ENCODE results near the gene MAGI1. TPM values are rescaled to one million over a fixed set of nuclear protein-coding genes. Genes with fewer than 3 reads are reported as not detected.

MAGI1 gene
- total and polyA plus RNA-seq, 2 donors (not counting 1 experiment from before 2014, with no cell fraction given): 0.10 to 0.22 TPM

DNA sequence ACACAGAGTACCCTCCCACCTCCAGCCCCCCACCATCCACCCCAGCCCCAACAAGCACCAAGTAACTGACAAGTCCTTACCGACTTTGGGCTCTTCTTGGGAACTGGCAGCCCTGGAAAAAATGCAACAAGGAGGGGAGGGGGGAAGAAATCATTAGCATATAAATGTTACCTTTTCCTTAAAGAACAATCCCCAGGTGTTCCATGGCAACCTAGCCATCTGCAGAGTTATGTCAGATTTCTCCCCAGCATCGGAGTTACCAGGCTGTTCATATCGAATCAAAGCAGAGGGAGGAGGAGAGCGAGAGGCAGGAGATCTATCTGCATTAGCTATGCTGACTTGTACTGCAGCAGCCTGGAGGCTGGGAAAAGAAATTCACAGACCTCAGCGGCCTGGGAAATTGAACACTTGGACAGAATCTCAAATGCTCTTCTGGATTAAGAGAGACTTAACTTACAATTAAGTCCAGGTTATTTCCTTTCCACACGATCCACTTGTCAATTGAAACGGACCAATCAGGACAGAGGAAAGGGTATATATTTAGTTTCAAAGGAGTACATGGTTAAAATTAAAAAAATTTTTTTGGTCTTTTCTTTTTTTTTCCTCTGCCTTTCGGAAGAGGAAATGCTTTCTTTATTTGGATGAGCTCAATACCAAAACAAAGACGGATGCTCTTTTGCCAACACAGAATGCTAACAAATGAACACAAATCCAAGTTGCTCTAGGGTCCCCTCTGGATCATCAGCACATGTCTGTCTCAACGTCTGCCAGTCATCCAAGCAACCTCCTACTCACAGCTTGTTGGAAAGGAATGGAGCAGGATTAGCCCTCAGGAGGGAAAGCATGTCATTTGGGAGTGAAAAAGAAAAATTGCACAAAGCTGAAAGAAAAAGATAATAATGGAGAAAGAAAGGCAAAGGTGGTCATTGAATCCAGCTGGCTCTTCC lies 637.1 kb downstream of the MAGI1 start:
- no peak overlapping the region for H3K4me2 ChIP-seq (replicated peaks; ENCODE audit: low read depth, low read length, poor library complexity, severe bottlenecking)
- H3K79me2 ChIP-seq (ENCODE audit: control insufficient read depth, insufficient read depth, low read length): no peaks in the 10 kb centered on the region
- H3K36me3 ChIP-seq (replicated peaks in 1 of 2; ENCODE audit: control extremely low read depth in 1 of 2, control insufficient read depth in 1 of 2, extremely low read depth in 1 of 2, insufficient read depth in 2 of 2, low read length in 1 of 2): no peaks in the 10 kb centered on the region
- Mint-ChIP-seq H3K9me3 (ENCODE audit: insufficient read depth) (no peaks in the 10 kb centered on the region), H3K4me1 (no peaks in the 10 kb centered on the region), H3K27ac (no peak overlapping the region), H3K27me3 (no peaks in the 10 kb centered on the region), H3K4me3 (no peak overlapping the region)
- no peaks in the 10 kb centered on the region for H4K20me1 ChIP-seq (ENCODE audit: control insufficient read depth, insufficient read depth, low read length, poor library complexity, severe bottlenecking)
- no peaks in the 10 kb centered on the region for H3K4me1 ChIP-seq (ENCODE audit: control insufficient read depth in 2 of 2, insufficient read depth in 2 of 2, low read length in 2 of 2)
- 87% methylated on average over 4 of the region's 10 CpGs for WGBS (ENCODE audit: insufficient coverage)
- intact Hi-C loops (cut with micrococcal nuclease): no loop called here
- ATAC-seq (ENCODE audit: low read depth): no peak
- DNase-seq: no peak
- no peaks in the 10 kb centered on the region for H3K27me3 ChIP-seq (replicated peaks in 1 of 4; ENCODE audit: control extremely low read depth in 1 of 4, control insufficient read depth in 3 of 4, insufficient read depth in 4 of 4, low read length in 3 of 4)
- CTCF ChIA-PET: no interaction called here
- H3K27ac ChIP-seq (ENCODE audit: low read length in 2 of 2): no peak overlapping the region
- H3K9me3 ChIP-seq (ENCODE audit: control extremely low read depth in 1 of 3, control insufficient read depth in 2 of 3, insufficient read depth in 1 of 3, low read length in 2 of 3): no peaks in the 10 kb centered on the region
- no peak overlapping the region for H2AFZ ChIP-seq (ENCODE audit: insufficient read depth, low read depth, low read length, poor library complexity, severe bottlenecking)
- no peak for TF ChIP-seq EZH2 (IDR thresholded peaks at IDR 0.05; ENCODE audit: borderline replicate concordance, insufficient read depth, low read depth, low read length, poor library complexity, severe bottlenecking)
- TF ChIP-seq, protein P1, sequence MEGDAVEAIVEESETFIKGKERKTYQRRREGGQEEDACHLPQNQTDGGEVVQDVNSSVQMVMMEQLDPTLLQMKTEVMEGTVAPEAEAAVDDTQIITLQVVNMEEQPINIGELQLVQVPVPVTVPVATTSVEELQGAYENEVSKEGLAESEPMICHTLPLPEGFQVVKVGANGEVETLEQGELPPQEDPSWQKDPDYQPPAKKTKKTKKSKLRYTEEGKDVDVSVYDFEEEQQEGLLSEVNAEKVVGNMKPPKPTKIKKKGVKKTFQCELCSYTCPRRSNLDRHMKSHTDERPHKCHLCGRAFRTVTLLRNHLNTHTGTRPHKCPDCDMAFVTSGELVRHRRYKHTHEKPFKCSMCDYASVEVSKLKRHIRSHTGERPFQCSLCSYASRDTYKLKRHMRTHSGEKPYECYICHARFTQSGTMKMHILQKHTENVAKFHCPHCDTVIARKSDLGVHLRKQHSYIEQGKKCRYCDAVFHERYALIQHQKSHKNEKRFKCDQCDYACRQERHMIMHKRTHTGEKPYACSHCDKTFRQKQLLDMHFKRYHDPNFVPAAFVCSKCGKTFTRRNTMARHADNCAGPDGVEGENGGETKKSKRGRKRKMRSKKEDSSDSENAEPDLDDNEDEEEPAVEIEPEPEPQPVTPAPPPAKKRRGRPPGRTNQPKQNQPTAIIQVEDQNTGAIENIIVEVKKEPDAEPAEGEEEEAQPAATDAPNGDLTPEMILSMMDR (IDR thresholded peaks at IDR 0.05): no peak
- POLR2A ChIA-PET: no interaction called here
- H3K4me3 ChIP-seq (ENCODE audit: control extremely low read depth in 1 of 5, extremely low read depth in 1 of 5, insufficient read depth in 1 of 5, low read depth in 2 of 5, low read length in 4 of 5): no peak overlapping the region
- H3K9ac ChIP-seq (ENCODE audit: low read length): no peak overlapping the region

DNA sequence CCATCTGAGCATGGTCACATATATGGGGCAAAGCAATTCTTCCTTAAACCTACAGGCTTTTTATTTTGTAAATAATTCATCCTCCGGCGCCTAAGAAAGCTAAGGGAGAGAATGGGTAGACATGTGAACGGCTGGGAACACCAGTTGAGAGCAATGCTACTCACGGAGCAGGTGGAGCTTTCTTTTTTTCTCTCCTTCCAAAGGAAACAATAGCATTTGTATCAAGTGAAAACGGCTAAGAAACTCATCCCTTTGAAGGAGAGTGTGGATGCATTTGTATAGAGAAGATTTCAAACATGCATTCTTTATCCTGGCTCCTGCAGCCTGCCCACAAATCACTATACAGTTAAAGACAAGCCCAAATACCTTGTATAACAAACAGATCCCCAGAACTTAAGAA lies 637.8 kb downstream of the MAGI1 start:
- TF ChIP-seq EZH2 (IDR thresholded peaks at IDR 0.05; ENCODE audit: borderline replicate concordance, insufficient read depth, low read depth, low read length, poor library complexity, severe bottlenecking): no peak
- TF ChIP-seq, protein P1 (IDR thresholded peaks at IDR 0.05): no peak
- Histone ChIP-seq H3K4me2 (replicated peaks; ENCODE audit: low read depth, low read length, poor library complexity, severe bottlenecking) (no peak overlapping the region), H3K4me3 (ENCODE audit: control extremely low read depth in 1 of 5, extremely low read depth in 1 of 5, insufficient read depth in 1 of 5, low read depth in 2 of 5, low read length in 4 of 5) (no peak overlapping the region), H3K9me3 (ENCODE audit: control extremely low read depth in 1 of 3, control insufficient read depth in 2 of 3, insufficient read depth in 1 of 3, low read length in 2 of 3) (no peaks in the 10 kb centered on the region), H3K4me1 (ENCODE audit: control insufficient read depth in 2 of 2, insufficient read depth in 2 of 2, low read length in 2 of 2) (no peaks in the 10 kb centered on the region), H3K79me2 (ENCODE audit: control insufficient read depth, insufficient read depth, low read length) (no peaks in the 10 kb centered on the region), H4K20me1 (ENCODE audit: control insufficient read depth, insufficient read depth, low read length, poor library complexity, severe bottlenecking) (no peaks in the 10 kb centered on the region), H3K27ac (ENCODE audit: low read length in 2 of 2) (no peak overlapping the region), H3K9ac (ENCODE audit: low read length) (no peak overlapping the region), H2AFZ (ENCODE audit: insufficient read depth, low read depth, low read length, poor library complexity, severe bottlenecking) (no peak overlapping the region), H3K27me3 (replicated peaks in 1 of 4; ENCODE audit: control extremely low read depth in 1 of 4, control insufficient read depth in 3 of 4, insufficient read depth in 4 of 4, low read length in 3 of 4) (no peaks in the 10 kb centered on the region), H3K36me3 (replicated peaks in 1 of 2; ENCODE audit: control extremely low read depth in 1 of 2, control insufficient read depth in 1 of 2, extremely low read depth in 1 of 2, insufficient read depth in 2 of 2, low read length in 1 of 2) (no peaks in the 10 kb centered on the region)
- no CpG with 5 or more reads among the region's 5 CpGs for WGBS (ENCODE audit: insufficient coverage)
- H3K9me3 Mint-ChIP-seq (ENCODE audit: insufficient read depth): no peaks in the 10 kb centered on the region
- intact Hi-C loops (cut with micrococcal nuclease): no loop called here
- no peak for ATAC-seq (ENCODE audit: low read depth)
- POLR2A ChIA-PET: no interaction called here
- DNase-seq: no peak
- H3K4me1 Mint-ChIP-seq: no peaks in the 10 kb centered on the region
- H3K27me3 Mint-ChIP-seq: no peaks in the 10 kb centered on the region
- no peak overlapping the region for H3K27ac Mint-ChIP-seq
- H3K4me3 Mint-ChIP-seq: no peak overlapping the region
- CTCF ChIA-PET: no interaction called here
